Chondrocyte (in vitro differentiated cells): ENCODE measurements around the gene CBX2. TPM values are rescaled to one million over a fixed set of nuclear protein-coding genes. Genes with fewer than 3 reads are reported as not detected.
A peak's percentile ranks its signal among the peaks of the same experiment; 100 is the strongest.

Source experiments
- DNase-seq: peaks from one replicate; pipeline ENCODE4 v3.0.0; 2021; ENCODE audit warnings: mixed read lengths, low spot score
- H3K27ac Mint-ChIP-seq: one replicate; pipeline ENCODE4 v1.8.0; 2021; ENCODE audit warnings: mild to moderate bottlenecking, moderate library complexity, mixed read lengths; ENCODE audit not compliant: unreplicated experiment
- H3K27me3 Mint-ChIP-seq: 2 replicates; pipeline ENCODE4 v1.8.0; 2021; ENCODE audit warnings: low read depth, mixed read lengths
- H3K36me3 Mint-ChIP-seq: 2 replicates; pipeline ENCODE4 v1.8.0; 2021; ENCODE audit warnings: low read depth, mixed read lengths
- H3K4me1 Mint-ChIP-seq: 2 replicates; pipeline ENCODE4 v1.8.0; 2021; ENCODE audit warnings: low read depth, mild to moderate bottlenecking, mixed read lengths
- H3K4me3 Mint-ChIP-seq: one replicate; pipeline ENCODE4 v1.8.0; 2021; ENCODE audit warnings: mild to moderate bottlenecking, moderate library complexity, mixed read lengths; ENCODE audit not compliant: unreplicated experiment
- H3K9me3 Mint-ChIP-seq: 2 replicates; pipeline ENCODE4 v1.8.0; 2021; ENCODE audit warnings: low read depth, mixed read lengths
- CTCF ChIP-seq: fragments of 200-600 bp; sonication (generic); IDR thresholded peaks from 2 replicates; pipeline ENCODE4 v1.5.0; 2021; ENCODE audit warnings: antibody characterized with exemption, mild to moderate bottlenecking, moderate library complexity
- total RNA-seq: library from RNA; stranded (reverse); gene quantifications from 3 replicates; pipeline ENCODE4 v1.2.1, GENCODE V29; 2021

CBX2 gene
- total RNA-seq, 1 donor from 2014 or later = 4.9 TPM

- Mint-ChIP-seq H3K4me1 (peaks cover 45% of the 10 kb centered on the region), H3K27me3 (peaks cover 22% of the 10 kb centered on the region), H3K9me3 (no peaks in the 10 kb centered on the region), H3K4me3 (peak overlapping the region; percentile 79), H3K36me3 (peaks cover 1% of the 10 kb centered on the region), H3K27ac (peak overlapping the region; percentile 45)
- TF ChIP-seq CTCF = no peak
- no peak for DNase-seq
These were observed 18.5 kb downstream of the CBX2 start for GRCh38 chr17:79796444-79796762.

DNA sequence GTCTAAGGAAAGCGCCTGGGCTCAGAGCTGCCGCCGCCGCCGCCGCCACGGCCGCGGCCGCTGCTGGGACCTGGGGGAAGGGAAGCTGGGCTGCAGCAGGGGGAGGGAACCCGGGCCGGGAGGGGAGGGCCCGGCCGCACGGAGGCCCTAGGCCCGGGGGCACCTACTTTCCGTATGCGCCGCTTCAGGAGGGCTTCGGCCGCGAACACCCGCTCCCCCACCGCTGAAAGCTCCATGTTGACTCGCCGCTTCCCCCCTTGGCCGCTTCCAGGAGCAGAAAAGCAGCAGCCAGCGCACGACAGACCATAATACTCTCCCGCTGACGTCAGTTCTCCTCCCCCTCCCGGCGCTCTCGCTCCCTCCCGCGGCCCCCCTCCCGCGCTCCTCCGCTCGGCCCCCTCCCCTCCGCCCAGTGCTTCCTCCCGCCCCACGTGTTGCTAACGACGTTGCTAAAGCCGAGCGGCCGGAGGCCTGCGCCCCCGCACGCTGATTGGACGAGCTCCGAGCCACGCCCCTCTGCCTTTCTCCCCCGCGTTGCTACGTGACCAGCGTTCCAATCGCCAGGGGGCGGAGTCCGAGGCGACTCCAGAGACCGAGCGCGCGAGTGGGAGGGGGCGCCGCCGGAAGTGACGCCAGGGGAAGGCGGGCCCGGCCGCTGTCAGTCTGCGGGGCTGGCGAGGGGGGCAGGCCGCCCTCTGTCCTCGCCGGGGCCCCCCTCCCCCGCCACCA, 19.0 kb downstream of the CBX2 start, which contains the start of gene CBX8:
TSS of gene CBX8 (minus strand) at position 315 of the 729 bp plus-strand sequence. CDS start at position 236, 79 bp downstream.
- Mint-ChIP-seq H3K36me3 (peaks cover 1% of the 10 kb centered on the region), H3K27ac (peak within 1 kb of the TSS; percentile 94), H3K9me3 (no peaks in the 10 kb centered on the region), H3K27me3 (peaks cover 27% of the 10 kb centered on the region), H3K4me3 (peak within 1 kb of the TSS; percentile 79), H3K4me1 (peaks cover 46% of the 10 kb centered on the region)
- TF ChIP-seq CTCF = peak; percentile 66
- peak; percentile 100 for DNase-seq

DNA sequence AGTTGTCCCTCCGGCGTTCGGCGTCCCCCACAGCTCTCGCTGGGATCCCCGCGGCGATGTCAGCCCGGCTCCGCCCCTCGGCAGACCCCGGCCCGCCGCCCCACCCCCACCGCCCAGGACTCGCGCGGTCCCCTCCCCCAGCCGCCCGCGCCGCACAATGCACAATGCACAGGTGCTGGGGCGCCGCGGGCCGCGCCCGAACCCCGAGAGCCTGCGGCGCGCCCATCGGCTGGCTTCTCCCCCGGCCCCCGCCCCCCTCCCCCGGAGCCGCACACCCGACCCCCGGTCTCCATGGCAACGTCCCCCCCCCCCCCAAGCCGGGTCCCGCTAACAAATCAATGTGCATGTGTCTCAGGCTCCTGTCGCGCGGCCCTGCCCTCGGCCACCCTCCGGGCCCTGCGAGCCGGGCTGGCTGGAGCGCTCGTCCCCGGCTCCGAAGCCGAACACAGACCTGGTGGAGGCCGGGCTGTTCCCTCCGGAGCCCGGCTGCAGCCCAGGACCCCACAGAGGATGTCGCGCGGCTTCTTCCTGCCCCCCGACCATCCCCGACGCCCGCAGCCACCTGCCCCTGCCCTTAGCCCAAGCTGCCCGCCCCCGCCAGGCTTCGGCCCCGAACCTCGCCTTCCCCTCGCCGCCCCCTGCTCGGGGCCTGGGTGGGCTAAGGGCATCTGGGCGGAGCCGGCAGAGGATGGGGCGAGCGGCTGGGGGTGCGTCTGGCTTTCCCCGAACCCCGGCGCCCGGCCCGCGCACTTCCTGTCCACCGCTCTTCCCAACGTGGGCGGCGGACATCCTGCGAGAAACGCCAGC, 19.7 kb downstream of the CBX2 start:
- Mint-ChIP-seq H3K4me3 (peak overlapping the region; percentile 79), H3K36me3 (peaks cover 1% of the 10 kb centered on the region), H3K4me1 (peaks cover 39% of the 10 kb centered on the region), H3K9me3 (no peaks in the 10 kb centered on the region), H3K27ac (no peak overlapping the region), H3K27me3 (peaks cover 26% of the 10 kb centered on the region)
- DNase-seq = no peak
- no peak for TF ChIP-seq CTCF

- H3K27ac Mint-ChIP-seq = peak overlapping the region; percentile 11
- peaks cover 37% of the 10 kb centered on the region for H3K4me1 Mint-ChIP-seq
- peaks cover 31% of the 10 kb centered on the region for H3K27me3 Mint-ChIP-seq
- no peak for TF ChIP-seq CTCF
- no peaks in the 10 kb centered on the region for H3K9me3 Mint-ChIP-seq
- no peak for DNase-seq
- H3K4me3 Mint-ChIP-seq = peak overlapping the region; percentile 49
- H3K36me3 Mint-ChIP-seq = peaks cover 1% of the 10 kb centered on the region
These were observed 20.6 kb downstream of the CBX2 start for GRCh38 chr17:79798299-79799173.

GRCh38 chr17:79799174-79799537, 21.2 kb downstream of the CBX2 start:
- no peak for TF ChIP-seq CTCF
- Mint-ChIP-seq H3K27ac (no peak overlapping the region), H3K27me3 (peaks cover 33% of the 10 kb centered on the region), H3K36me3 (peaks cover 1% of the 10 kb centered on the region), H3K9me3 (no peaks in the 10 kb centered on the region), H3K4me3 (no peak overlapping the region), H3K4me1 (peaks cover 31% of the 10 kb centered on the region)
- no peak for DNase-seq
